RPMI7951 (cell line): ENCODE results near the gene TIMM10. TPM values are rescaled to one million over a fixed set of nuclear protein-coding genes. Genes with fewer than 3 reads are reported as not detected.

ENCODE experiments used
- DNase-seq: peaks from one replicate; pipeline ENCODE4 v3.0.0-alpha.2; 2012; ENCODE audit warnings: low read depth
- total RNA-seq: library from RNA; depleted of rRNA; stranded (reverse); fragments of >200 nt; shearing (Covaris generic); gene quantifications from 2 replicates; pipeline ENCODE4 v1.2.3, GENCODE V29; 2014; rRNA removed

Gene TIMM10
- total RNA-seq = 83.3 and 89.8 TPM in 2 replicates

GRCh38 chr11:57530596-57531507 lies at the start of gene TIMM10:
Gene TIMM10, minus strand, starts transcription at chr11:57530754. Its CDS starts 565 bp downstream, at chr11:57530189.
- peak; percentile 97 for DNase-seq

GRCh38 chr11:57574061-57574460 lies 43.5 kb upstream of the TIMM10 start:
- no peak for DNase-seq

GRCh38 chr11:57571606-57572005 lies 41.1 kb upstream of the TIMM10 start:
- no peak for DNase-seq

- DNase-seq = peak; percentile 69
Observed at GRCh38 chr11:57568330-57568766, 37.8 kb upstream of the TIMM10 start.

GRCh38 chr11:57567515-57568329 lies 37.2 kb upstream of the TIMM10 start, which contains the start of gene UBE2L6:
Gene UBE2L6, minus strand, starts transcription at chr11:57567672. Its CDS starts 61 bp downstream, at chr11:57567611.
- peak; percentile 24 for DNase-seq

- no peak for DNase-seq
Observed at GRCh38 chr11:57566905-57567514, 36.5 kb upstream of the TIMM10 start.

GRCh38 chr11:57566005-57566904 lies 35.7 kb upstream of the TIMM10 start:
- peak; percentile 54 for DNase-seq

GRCh38 chr11:57562596-57562995 lies 32.0 kb upstream of the TIMM10 start:
- no peak for DNase-seq

- DNase-seq = no peak
Observed at GRCh38 chr11:57560146-57560545, 29.6 kb upstream of the TIMM10 start.

GRCh38 chr11:57556041-57556440 lies 25.5 kb upstream of the TIMM10 start:
- no peak for DNase-seq

GRCh38 chr11:57555393-57555792 lies 24.8 kb upstream of the TIMM10 start:
- DNase-seq = no peak

- no peak for DNase-seq
Observed at GRCh38 chr11:57552479-57552878, 21.9 kb upstream of the TIMM10 start.

- DNase-seq = no peak
Observed at GRCh38 chr11:57551941-57552340, 21.4 kb upstream of the TIMM10 start.

- no peak for DNase-seq
Observed at GRCh38 chr11:57549983-57550382, 19.4 kb upstream of the TIMM10 start.

- DNase-seq = no peak
Observed at GRCh38 chr11:57547854-57548377, 17.4 kb upstream of the TIMM10 start.

- DNase-seq = peak; percentile 53
Observed at GRCh38 chr11:57546869-57547475, 16.4 kb upstream of the TIMM10 start.

- DNase-seq = no peak
Observed at GRCh38 chr11:57546451-57546850, 15.9 kb upstream of the TIMM10 start.

GRCh38 chr11:57545883-57546282 lies 15.3 kb upstream of the TIMM10 start:
- no peak for DNase-seq

- DNase-seq = no peak
Observed at GRCh38 chr11:57544566-57544965, 14.0 kb upstream of the TIMM10 start.

- no peak for DNase-seq
Observed at GRCh38 chr11:57543593-57543992, 13.0 kb upstream of the TIMM10 start.
